Activated CD4-positive, alpha-beta T cell treated with anti-CD3 and anti-CD28 coated beads, Interleukin-2, Interleukin-6, amounts not matched to agents 100 ng/mL and 50 ng/mL, durations not matched to agents 16 hours and 8 hours (primary cell): ENCODE results near the gene PATE4.
A peak's percentile ranks its signal among the peaks of the same experiment; 100 is the strongest.
"Not testable (repeated sequence)": the region's sequence is repeated elsewhere in the genome, so short reads cannot be mapped to it uniquely, and the experiment has no call there.

Source experiments
- DNase-seq: peaks from one replicate; pipeline ENCODE4 v3.0.0-alpha.2; 2020

The PATE4 gene

GRCh38 chr11:125833016-125833415, at the start of gene PATE4:
Gene PATE4 (plus strand): TSS chr11:125833316. CDS start chr11:125833360, 44 bp downstream.
- no peak for DNase-seq

- no peak for DNase-seq
Observed at GRCh38 chr11:125784678-125785077, 48.4 kb upstream of the PATE4 start.

GRCh38 chr11:125787827-125788226, 45.3 kb upstream of the PATE4 start, which contains the start of gene PATE3:
Gene PATE3 (plus strand): TSS chr11:125788127. CDS start chr11:125788152, 25 bp downstream.
- no peak for DNase-seq

GRCh38 chr11:125790825-125791224, 42.3 kb upstream of the PATE4 start:
- DNase-seq = no peak

- DNase-seq = no peak
Observed at GRCh38 chr11:125797641-125798040, 35.5 kb upstream of the PATE4 start.

DNA sequence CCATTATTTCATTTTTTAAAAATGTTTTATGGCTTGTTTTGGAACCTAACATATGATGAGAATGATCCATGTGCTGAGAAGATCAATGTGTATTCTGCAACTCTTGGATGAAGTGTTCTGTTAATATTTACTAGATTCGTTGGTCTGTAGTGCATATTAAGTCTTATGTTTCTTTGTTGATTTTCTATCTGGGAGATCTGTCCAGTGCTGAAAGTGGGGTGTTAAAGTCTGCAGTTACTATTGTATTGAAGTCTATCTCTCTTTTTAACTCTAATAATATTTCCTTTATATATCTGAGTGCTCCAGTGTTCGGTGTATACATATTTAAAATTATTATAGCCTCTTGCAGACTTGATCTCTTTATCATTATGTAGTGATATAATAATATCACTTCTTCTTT, 33.3 kb upstream of the PATE4 start:
- DNase-seq = no peak

GRCh38 chr11:125802387-125802786, 30.7 kb upstream of the PATE4 start:
- DNase-seq = no peak

GRCh38 chr11:125807909-125808308, 25.2 kb upstream of the PATE4 start:
- DNase-seq = no peak

GRCh38 chr11:125835748-125836147, 2.6 kb downstream of the PATE4 start:
- DNase-seq = no peak

GRCh38 chr11:125842321-125842948, 9.3 kb downstream of the PATE4 start:
- DNase-seq = no peak

- DNase-seq = no peak
Observed at GRCh38 chr11:125846188-125846587, 13.1 kb downstream of the PATE4 start.

GRCh38 chr11:125857670-125858069, 24.6 kb downstream of the PATE4 start:
- not testable (repeated sequence) for DNase-seq

GRCh38 chr11:125862786-125863185, 29.7 kb downstream of the PATE4 start:
- not testable (repeated sequence) for DNase-seq

DNA sequence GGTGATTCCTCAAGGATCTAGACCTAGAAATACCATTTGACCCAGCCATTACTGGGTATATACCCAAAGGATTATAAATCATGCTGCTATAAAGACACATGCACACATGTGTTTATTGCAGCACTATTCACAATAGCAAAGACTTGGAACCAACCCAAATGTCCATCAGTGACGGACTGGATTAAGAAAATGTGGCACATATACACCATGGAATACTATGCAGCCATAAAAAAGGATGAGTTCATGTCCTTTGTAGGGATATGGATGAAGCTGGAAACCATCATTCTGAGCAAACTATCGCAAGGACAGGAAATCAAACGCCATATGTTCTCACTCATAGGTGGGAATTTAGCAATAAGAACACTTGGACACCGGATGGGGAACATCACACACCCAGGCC, 32.2 kb downstream of the PATE4 start:
- DNase-seq = not testable (repeated sequence)

DNA sequence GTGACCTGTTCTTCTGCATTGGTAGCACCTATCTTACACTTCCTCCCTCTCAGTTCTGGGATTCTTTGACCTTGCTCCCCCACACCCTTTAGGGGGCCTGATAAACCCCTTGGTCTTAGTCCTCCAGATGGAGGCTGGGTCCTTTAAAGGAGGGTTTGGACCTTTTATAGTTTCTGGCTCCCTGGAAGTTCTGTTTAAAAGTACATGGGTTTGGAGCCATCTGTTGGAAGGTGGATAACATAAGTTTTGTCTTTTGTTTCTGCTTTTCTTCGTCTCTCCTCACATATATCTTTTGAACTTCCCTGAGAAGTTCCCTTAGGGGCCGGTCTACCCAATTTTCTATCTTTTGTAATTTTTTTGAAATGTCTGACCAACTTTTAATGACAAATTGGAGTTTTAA, 36.4 kb downstream of the PATE4 start:
- DNase-seq = no peak

DNA sequence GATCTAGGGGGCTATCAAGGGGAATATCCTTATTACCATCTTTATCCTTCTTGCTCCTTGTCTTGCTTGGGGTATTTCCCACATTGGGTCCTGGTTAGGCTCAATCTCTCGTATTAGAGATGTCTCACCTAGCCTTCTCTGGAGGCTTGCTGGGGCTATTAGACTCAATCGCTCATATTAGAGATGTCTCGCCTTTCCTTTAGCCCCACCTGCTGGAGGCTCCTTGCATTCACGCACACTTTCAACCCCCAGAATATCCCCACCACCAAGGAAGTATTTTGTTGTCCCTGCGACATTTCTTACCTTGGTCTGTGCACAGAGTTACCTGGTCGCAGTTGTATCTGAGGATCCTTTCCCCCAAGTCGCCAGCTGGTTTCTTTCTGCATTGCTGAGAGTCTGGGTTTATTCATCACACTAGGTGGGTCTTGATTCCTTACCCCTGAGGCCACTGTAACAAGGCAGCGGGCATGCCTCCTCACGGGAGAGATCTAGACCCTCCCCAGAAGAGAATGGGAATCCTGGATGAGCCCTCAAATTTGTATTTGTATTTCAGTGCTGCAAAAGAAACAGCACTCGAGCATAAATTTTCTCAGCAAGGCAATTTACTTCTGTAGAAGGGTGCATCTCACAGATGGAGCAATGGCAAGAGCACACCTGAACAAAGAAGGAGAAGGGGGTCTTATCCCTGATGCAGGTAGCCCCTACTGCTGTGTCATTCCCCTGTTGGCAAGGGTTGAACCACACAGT, 38.4 kb downstream of the PATE4 start:
- DNase-seq = peak; percentile 21

DNA sequence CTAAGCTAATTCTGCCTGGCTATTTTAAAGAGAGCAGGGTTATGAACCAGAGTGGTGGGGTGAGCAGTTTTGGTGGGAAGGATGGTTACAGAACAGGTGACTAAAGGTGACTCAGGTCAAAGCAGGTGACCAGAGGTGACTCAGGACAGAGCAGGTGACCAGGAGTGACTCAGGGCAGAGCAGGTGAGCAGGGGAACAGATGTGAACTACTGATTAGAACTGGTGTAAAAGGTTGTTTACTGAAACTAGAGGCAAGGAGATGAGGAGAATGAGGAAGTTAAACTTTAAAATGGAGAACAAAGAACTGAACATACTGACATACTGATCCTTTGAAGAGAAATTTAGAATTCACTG, 39.0 kb downstream of the PATE4 start:
- DNase-seq = no peak

DNA sequence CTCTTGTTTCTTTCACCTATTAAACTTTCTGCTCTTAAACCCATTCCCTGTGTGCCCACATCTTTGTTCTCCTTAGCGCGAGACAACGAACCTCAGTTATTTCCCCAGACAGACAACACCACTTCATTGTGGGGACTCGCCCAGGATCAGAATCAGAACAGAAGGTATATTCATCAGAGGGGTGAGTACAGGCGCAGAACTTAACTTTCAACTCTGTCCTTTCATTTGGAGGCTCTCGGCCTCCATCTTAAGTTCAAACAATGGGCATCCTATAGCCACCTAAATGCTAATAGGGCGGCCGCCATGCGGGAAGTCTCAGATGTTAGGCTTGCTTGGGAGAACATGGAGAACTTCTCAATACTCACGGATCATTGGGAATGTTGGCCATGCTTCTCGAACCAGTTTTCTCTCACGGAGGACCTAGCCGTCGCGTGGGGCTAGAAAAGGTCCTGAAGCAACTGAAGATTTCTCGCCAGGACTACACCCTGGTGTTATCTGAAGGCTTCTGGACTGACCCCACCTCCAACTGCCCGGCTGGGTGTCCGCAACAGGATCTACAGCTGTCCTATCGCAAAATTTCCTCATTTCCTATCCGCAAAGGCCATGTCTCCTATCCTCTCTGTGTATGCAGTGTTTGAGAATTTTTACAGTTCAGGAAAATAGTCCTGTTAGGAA, 40.9 kb downstream of the PATE4 start:
- no peak for DNase-seq

- peak; percentile 60 for DNase-seq
Observed at GRCh38 chr11:125874556-125875124, 41.5 kb downstream of the PATE4 start.

GRCh38 chr11:125881291-125881690, 48.2 kb downstream of the PATE4 start:
- no peak for DNase-seq

DNA sequence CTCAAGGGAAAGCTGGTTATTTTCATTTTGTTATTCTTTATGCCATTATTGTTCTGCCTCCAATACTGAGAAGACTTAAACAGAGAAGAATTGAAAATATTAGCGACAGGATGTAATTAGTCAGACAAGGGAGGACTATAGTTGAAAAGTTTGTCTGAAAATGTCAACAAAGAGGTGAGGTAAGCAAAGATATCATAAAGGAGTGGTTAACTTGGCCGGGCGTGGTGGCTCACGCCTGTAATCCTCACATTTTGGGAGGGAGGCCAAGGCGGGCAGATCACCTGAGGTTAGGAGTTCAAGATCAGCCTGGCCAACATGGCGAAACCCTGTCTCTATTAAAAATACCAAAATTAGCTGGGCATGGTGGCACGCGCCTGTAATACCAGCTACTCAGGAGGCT, 50.3 kb downstream of the PATE4 start:
- DNase-seq = no peak

GRCh38 chr11:125886997-125887372, 53.9 kb downstream of the PATE4 start:
- DNase-seq = peak; percentile 62
